Neural cell (in vitro differentiated cells): Measurements from ENCODE around the gene NT5E.

Experiments used
- EZH2 ChIP-seq: fragments of 200-600, 300-800 bp; shearing (Covaris generic), sonication (generic); IDR thresholded peaks from 2 replicates; pipeline ENCODE4 v1.6.1; 2014; ENCODE audit warnings: antibody characterized with exemption, low read length, borderline replicate concordance, mild to moderate bottlenecking; ENCODE audit not compliant: insufficient read depth, poor library complexity, severe bottlenecking
- RAD21 ChIP-seq: fragments of 450-650 bp; conservative IDR thresholded peaks from 2 replicates; pipeline ENCODE4 v1.6.1; 2014; ENCODE audit warnings: antibody characterized with exemption, mild to moderate bottlenecking, moderate library complexity
- SMC3 ChIP-seq: fragments of 450-650 bp; conservative IDR thresholded peaks from 2 replicates; pipeline ENCODE4 v1.6.1; 2014; ENCODE audit warnings: antibody characterized with exemption, mild to moderate bottlenecking, moderate library complexity; ENCODE audit not compliant: poor library complexity
- TF ChIP-seq, protein P1 (sequence below): fragments of 450-650 bp; IDR thresholded peaks from 2 replicates; pipeline ENCODE4 v1.5.1; 2014; ENCODE audit warnings: antibody characterized with exemption, mild to moderate bottlenecking, moderate library complexity; ENCODE audit not compliant: poor library complexity, severe bottlenecking
- TF ChIP-seq, protein P2 (sequence below): IDR thresholded peaks from 2 replicates; pipeline ENCODE4 v1.6.1; 2012; ENCODE audit warnings: borderline replicate concordance

DNA sequence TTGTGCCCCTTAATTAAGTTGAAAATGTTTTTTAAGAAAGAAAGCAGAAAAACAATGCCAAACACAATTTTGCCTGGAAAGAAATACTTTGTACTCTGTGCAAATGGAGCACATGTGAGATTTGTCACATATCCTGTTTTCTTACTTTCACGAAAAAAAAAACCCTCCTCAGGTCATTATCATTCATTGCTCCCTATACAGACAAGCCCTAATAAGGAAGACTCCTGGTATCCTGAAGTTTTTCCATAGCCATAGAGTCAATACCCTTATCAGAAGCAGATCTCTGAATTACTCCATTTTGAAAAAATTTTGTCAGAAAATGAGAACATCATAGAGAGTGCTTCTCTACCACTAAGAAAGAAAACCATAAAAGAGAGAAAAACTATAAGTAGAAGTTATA, 14.0 kb upstream of the NT5E start:
- TF ChIP-seq, protein P1, sequence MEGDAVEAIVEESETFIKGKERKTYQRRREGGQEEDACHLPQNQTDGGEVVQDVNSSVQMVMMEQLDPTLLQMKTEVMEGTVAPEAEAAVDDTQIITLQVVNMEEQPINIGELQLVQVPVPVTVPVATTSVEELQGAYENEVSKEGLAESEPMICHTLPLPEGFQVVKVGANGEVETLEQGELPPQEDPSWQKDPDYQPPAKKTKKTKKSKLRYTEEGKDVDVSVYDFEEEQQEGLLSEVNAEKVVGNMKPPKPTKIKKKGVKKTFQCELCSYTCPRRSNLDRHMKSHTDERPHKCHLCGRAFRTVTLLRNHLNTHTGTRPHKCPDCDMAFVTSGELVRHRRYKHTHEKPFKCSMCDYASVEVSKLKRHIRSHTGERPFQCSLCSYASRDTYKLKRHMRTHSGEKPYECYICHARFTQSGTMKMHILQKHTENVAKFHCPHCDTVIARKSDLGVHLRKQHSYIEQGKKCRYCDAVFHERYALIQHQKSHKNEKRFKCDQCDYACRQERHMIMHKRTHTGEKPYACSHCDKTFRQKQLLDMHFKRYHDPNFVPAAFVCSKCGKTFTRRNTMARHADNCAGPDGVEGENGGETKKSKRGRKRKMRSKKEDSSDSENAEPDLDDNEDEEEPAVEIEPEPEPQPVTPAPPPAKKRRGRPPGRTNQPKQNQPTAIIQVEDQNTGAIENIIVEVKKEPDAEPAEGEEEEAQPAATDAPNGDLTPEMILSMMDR: no peak
- TF ChIP-seq SMC3 (no peak), EZH2 (no peak), RAD21 (no peak)
- TF ChIP-seq, protein P2, sequence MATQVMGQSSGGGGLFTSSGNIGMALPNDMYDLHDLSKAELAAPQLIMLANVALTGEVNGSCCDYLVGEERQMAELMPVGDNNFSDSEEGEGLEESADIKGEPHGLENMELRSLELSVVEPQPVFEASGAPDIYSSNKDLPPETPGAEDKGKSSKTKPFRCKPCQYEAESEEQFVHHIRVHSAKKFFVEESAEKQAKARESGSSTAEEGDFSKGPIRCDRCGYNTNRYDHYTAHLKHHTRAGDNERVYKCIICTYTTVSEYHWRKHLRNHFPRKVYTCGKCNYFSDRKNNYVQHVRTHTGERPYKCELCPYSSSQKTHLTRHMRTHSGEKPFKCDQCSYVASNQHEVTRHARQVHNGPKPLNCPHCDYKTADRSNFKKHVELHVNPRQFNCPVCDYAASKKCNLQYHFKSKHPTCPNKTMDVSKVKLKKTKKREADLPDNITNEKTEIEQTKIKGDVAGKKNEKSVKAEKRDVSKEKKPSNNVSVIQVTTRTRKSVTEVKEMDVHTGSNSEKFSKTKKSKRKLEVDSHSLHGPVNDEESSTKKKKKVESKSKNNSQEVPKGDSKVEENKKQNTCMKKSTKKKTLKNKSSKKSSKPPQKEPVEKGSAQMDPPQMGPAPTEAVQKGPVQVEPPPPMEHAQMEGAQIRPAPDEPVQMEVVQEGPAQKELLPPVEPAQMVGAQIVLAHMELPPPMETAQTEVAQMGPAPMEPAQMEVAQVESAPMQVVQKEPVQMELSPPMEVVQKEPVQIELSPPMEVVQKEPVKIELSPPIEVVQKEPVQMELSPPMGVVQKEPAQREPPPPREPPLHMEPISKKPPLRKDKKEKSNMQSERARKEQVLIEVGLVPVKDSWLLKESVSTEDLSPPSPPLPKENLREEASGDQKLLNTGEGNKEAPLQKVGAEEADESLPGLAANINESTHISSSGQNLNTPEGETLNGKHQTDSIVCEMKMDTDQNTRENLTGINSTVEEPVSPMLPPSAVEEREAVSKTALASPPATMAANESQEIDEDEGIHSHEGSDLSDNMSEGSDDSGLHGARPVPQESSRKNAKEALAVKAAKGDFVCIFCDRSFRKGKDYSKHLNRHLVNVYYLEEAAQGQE: no peak
